Vagina (tissue), 2 donors: ENCODE measurements around the gene CDK5R2.

ENCODE experiments used
- POLR2A ChIP-seq, 2 donors: fragments of 450-650 bp; IDR thresholded peaks; one replicate each; pipeline ENCODE4 v1.6.1; 2017; ENCODE audit warnings: antibody characterized with exemption in 2 of 2, mild to moderate bottlenecking in 2 of 2, moderate library complexity in 2 of 2
- TF ChIP-seq, protein P1 (sequence below), 3 experiments: fragments of 450-650 bp in 2 of 3; fragments of 200-600 bp in 1 of 3; sonication (generic) in 1 of 3; IDR thresholded peaks; one replicate each; pipeline ENCODE4 v1.5.1; 2017 to 2019; ENCODE audit warnings: antibody characterized with exemption in 3 of 3, mild to moderate bottlenecking in 2 of 3, moderate library complexity in 2 of 3

DNA sequence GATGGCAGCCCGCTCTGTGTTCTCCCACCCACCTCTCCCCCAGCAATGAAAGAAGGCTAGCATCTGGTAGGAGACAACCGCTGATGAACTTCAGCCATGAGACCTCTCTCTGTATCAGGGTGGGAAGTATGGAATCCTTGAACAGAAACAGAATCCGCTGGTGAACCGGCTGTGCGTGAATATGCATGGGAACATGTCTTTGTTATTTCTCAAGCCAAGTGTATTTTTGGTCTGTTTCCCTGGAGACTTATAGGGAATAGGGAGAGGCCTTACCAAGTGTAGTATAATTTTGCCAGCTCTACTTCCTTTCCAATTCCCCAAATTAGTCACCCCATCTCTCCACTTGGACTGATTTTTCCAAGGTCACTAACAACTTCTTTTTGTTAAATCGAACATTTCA lies 48.7 kb upstream of the CDK5R2 start:
- TF ChIP-seq, protein P1, sequence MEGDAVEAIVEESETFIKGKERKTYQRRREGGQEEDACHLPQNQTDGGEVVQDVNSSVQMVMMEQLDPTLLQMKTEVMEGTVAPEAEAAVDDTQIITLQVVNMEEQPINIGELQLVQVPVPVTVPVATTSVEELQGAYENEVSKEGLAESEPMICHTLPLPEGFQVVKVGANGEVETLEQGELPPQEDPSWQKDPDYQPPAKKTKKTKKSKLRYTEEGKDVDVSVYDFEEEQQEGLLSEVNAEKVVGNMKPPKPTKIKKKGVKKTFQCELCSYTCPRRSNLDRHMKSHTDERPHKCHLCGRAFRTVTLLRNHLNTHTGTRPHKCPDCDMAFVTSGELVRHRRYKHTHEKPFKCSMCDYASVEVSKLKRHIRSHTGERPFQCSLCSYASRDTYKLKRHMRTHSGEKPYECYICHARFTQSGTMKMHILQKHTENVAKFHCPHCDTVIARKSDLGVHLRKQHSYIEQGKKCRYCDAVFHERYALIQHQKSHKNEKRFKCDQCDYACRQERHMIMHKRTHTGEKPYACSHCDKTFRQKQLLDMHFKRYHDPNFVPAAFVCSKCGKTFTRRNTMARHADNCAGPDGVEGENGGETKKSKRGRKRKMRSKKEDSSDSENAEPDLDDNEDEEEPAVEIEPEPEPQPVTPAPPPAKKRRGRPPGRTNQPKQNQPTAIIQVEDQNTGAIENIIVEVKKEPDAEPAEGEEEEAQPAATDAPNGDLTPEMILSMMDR (IDR thresholded peaks at IDR 0.05): no peak
- no peak for TF ChIP-seq POLR2A (IDR thresholded peaks at IDR 0.05)
